Motor neuron (in vitro differentiated cells): ENCODE data around the gene RGS9. TPM values are rescaled to one million over a fixed set of nuclear protein-coding genes. Genes with fewer than 3 reads are reported as not detected.

Experiments used
- ATAC-seq, 8 experiments: fragments of 200-7000 bp; cut with Tn5 transposase; replicated peaks in 6 of 8; 2 replicates each; pipeline ENCODE4 v1.8.0; 2021; ENCODE audit warnings: mild to moderate bottlenecking in 8 of 8, moderate library complexity in 8 of 8
- H3K27ac ChIP-seq, 2 donors: fragments of 250-450 bp; sonication (Bioruptor Pico); 2 replicates each; pipeline ENCODE4 v1.9.0; 2021; ENCODE audit warnings: antibody characterized with exemption in 2 of 2, mild to moderate bottlenecking in 2 of 2, moderate library complexity in 1 of 2
- H3K4me1 ChIP-seq, 2 donors: fragments of 250-450 bp; sonication (Bioruptor Pico); replicated peaks in 1 of 2; 2 replicates each; pipeline ENCODE4 v1.6.1; 2021; ENCODE audit warnings: antibody characterized with exemption in 2 of 2, mild to moderate bottlenecking in 2 of 2, moderate library complexity in 1 of 2
- H3K4me3 ChIP-seq, 5 donors: fragments of 250-450 bp; sonication (Bioruptor Pico); 2 replicates each; pipeline ENCODE4 v1.9.0; 2021; ENCODE audit warnings: antibody characterized with exemption in 5 of 5, mild to moderate bottlenecking in 5 of 5, moderate library complexity in 4 of 5
- WGBS, 10 experiments: fragments of 450-650 bp; shearing (Covaris generic); methylation state at CpG; one replicate each; pipeline ENCODE4 v1.0.0; 2022; 5-methylcytosine and 5-hydroxymethylcytosine counted together
- in situ Hi-C, 9 experiments: fragments of 400-800 bp; cut with MboI; loops; one replicate each; pipeline ENCODE4 v1.15.0; 2021; ENCODE audit warnings: low sequenced_read_pairs in 9 of 9, low pct_unique_long_range_greater_than_20kb in 2 of 9; ENCODE audit not compliant: unreplicated experiment in 9 of 9
- total RNA-seq, 8 experiments: library from RNA; unstranded; fragments of 300-600 nt; gene quantifications; 2 replicates each; pipeline versions ENCODE4 v1.2.3 to v1.2.4, GENCODE V29; 2022

RGS9 gene
- total RNA-seq, 8 experiments from 2014 or later, result 0.46 to 52.0 (median 4.5) TPM

GRCh38 chr17:65121916-65122806, 15.0 kb upstream of the RGS9 start:
- H3K4me3 ChIP-seq, result peak overlapping the region; percentile 35 to 68 (median 46)
- H3K4me1 ChIP-seq, result peaks cover 4 to 6% of the 10 kb centered on the region in 2 donors
- H3K27ac ChIP-seq, result no peak overlapping the region
- in situ Hi-C loops, result no loop called here
- 43 to 98% (median 85%) methylated on average over 3 to 10 of the region's 12 CpGs for WGBS, 10 experiments
- ATAC-seq, result no peak

DNA sequence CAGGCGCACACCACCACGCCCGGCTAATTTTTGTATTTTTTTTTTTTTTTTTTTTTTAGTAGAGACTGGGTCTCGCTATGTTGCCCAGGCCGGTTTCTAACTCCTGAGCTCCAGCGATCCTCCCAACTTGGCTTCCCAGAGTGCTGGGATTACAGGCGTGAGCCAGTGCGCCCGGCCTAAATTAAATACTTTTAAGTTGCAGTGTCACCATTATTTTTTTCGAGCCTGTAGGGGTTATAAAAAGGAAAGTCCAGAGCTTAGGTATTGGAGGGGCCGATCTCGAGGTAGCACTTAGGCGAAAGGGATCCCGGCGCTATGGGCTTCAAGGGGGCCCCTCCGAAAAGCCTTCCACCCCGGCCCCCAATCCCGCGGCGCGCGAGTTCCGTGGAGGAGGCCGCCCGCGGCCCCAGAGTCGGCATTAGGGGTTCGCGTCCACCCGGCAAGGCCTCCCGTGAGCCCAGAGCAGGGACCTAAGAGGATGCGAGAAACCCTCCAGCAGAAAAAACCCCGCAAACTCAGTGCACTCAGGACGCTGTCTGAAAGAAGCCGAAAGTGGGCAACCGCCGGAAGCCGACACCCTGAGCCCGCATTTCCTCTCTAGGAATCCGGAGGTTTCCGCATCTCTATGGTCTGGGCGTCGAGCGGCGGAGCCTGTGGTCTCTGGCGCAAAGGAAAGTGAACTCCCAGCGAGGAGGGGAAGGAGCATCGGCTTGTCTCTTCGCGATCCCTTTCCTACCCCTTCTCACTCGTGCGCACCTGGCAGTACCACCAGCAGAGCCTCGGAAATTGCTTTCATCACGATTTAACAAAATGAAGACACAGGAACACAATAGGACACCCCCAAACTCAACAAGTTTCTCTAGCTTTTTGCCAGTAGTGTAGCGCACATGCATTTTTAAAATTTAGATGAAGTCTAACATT, 14.1 kb upstream of the RGS9 start:
- Histone ChIP-seq H3K4me1 (peaks cover 4 to 6% of the 10 kb centered on the region in 2 donors), H3K27ac (peak overlapping the region in 1 of 2 donors; percentile 92), H3K4me3 (peak overlapping the region; percentile 35 to 68 (median 46))
- WGBS, 10 experiments, result 2 to 52% (median 13%) methylated on average over 3 to 20 of the region's 55 CpGs
- in situ Hi-C loops, result no loop called here
- ATAC-seq, result peak; percentile 61 to 97 (median 96)

DNA sequence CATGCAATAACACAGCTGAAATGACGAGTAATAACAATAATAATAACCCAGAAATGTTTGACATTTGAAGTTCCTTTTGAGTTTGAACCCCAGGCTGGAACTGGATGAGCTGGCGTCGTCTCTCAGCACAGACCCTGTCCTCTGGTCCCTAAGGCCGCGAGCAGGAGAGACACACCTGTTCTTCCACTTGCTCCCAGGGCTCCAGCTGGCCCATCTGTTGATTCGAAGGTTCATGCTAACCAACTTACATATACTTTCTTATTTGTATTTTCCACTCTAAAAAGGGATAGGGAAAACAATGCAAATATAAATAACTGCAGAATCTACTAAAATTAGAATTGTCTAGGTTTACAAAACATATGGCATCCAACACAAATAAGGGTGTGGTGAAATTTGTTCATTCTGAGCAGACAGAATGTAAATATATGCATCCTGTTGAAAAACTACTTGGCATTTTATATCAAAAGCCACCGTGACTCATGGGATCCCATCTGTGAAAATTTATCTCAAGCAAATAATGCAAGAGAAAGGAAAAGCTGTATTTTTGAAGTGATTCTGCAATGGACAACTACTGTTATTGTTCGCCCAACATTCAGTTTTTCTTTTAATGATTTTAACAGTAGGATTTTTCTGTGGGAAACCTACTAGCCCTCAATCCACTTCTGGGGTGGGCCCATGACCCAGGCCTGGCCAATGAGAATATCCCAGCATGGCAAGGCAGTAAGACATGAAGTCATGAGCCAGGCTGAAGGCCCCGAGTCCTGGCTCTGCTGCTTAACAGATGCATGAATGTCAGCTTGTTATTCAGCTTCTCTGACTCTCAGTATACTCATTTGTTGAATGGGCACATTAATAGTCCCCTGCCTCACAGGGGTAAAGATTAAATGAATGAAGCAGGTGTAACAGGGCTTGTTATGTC, 13.2 kb upstream of the RGS9 start:
- Histone ChIP-seq H3K4me1 (peaks cover 4 to 6% of the 10 kb centered on the region in 2 donors), H3K4me3 (peak overlapping the region in 3 of 5 donors; percentile 44 to 68 (median 48)), H3K27ac (no peak overlapping the region)
- WGBS, 10 experiments, result 0 to 93% (median 78%) methylated on average over 2 to 6 of the region's 9 CpGs
- ATAC-seq, result peak in 7 of 8 experiments; percentile 5 to 65 (median 21)
- in situ Hi-C loops, result no loop called here

DNA sequence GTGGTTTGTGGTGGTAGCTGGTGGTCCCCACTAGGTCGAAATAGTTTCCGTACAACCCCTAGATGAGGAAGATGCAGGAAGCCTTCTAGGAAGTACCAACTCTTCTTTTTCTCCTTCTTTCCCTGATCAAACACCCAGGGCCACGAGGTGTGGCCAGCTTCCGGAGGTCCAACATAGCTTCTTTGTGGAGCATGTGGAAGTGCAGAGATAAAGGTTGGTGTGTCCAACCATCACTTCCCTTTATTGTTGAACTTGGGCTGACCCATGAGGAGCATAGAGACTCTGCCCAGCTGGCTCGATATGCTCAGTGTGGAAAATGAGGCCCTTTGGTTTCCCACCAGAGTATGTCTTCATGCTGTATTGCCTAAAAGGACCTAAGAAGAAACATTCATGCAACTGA, 6.3 kb upstream of the RGS9 start:
- in situ Hi-C loops, result no loop called here
- WGBS, 10 experiments, result 40 to 100% (median 75%) methylated on average over 1 to 5 of the region's 5 CpGs; no CpG with 5 or more reads in 3 of the 10 experiments
- no peak for ATAC-seq
- no peaks in the 10 kb centered on the region for H3K4me1 ChIP-seq
- H3K27ac ChIP-seq, result no peak overlapping the region
- H3K4me3 ChIP-seq, result no peak overlapping the region

- Histone ChIP-seq H3K4me3 (no peak overlapping the region), H3K27ac (no peak overlapping the region), H3K4me1 (no peaks in the 10 kb centered on the region)
- in situ Hi-C loops, result no loop called here
- 50 to 80% (median 60%) methylated on average over 1 to 5 of the region's 6 CpGs; no CpG with 5 or more reads in 3 of the 10 experiments for WGBS, 10 experiments
- ATAC-seq, result no peak
Measured at GRCh38 chr17:65131240-65131639, 5.9 kb upstream of the RGS9 start.

DNA sequence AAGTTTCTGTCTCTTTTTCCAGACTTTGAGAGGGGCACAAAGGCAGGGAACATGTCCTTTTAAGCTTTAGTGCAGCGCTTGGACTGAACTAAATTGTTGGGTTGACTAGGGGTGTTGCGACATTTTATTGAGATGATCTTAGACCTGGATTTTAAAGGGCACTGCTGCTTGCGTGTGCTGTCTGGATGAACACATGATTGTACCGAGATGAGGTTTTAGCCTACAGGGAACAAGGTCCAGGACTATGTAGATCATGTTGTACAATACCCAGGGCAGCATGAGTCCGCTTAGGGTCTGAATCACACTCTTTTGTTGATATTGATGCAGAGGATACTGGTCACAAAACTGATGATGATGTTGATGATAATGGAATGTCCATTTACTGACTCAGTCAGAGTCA, 5.2 kb upstream of the RGS9 start:
- H3K4me1 ChIP-seq, result no peaks in the 10 kb centered on the region
- in situ Hi-C loops, result no loop called here
- no peak overlapping the region for H3K27ac ChIP-seq
- no peak for ATAC-seq
- WGBS, 10 experiments, result 17 to 100% (median 83%) methylated on average over 1 to 5 of the region's 5 CpGs; no CpG with 5 or more reads in 3 of the 10 experiments
- no peak overlapping the region for H3K4me3 ChIP-seq

- in situ Hi-C loops, result no loop called here
- Histone ChIP-seq H3K4me1 (peaks cover 9 to 11% of the 10 kb centered on the region in 2 donors), H3K27ac (no peak overlapping the region), H3K4me3 (no peak overlapping the region)
- ATAC-seq, result no peak
- 72 to 100% (median 86%) methylated on average over 1 to 2 of the region's 2 CpGs; no CpG with 5 or more reads in 1 of the 10 experiments for WGBS, 10 experiments
Measured at GRCh38 chr17:65134035-65134434, 3.1 kb upstream of the RGS9 start.

DNA sequence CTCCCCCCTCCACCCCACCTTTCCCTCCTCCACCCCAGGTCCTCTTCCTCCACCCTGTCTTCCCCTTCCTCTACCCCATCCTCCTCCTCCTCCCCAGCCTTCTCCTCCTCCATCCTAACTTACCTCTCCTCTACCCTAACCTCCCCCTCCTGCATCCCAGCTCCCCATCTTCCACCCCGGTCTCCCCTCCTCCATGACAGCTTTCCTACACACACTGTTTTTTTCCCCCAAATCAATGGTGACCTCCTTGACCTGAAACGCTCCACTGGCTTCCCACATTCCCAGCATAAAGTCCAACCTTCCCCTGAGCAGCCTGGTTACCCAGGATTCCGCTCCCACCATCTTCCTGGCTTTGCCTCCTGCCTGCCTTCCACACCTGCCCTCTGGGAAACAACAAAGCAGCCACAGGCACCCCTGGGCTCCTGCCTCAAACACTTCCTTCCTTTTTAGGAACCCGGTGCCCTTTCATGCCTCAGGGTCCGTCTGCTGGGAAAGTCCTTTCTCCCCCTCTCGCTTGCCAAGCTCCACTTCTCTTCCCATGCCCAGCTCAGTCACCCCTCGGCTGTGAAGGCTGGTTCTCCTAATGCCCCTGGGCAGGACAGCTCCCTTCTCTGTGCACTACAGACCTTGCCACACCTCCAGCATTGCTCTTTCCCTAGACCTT, 2.1 kb downstream of the RGS9 start:
- Histone ChIP-seq H3K4me1 (peaks cover 17 to 21% of the 10 kb centered on the region in 2 donors), H3K27ac (no peak overlapping the region), H3K4me3 (no peak overlapping the region)
- WGBS, 10 experiments, result 7 to 100% (median 68%) methylated on average over 1 to 5 of the region's 7 CpGs; no CpG with 5 or more reads in 2 of the 10 experiments
- in situ Hi-C loops, result no loop called here
- ATAC-seq, result no peak

- Histone ChIP-seq H3K27ac (no peak overlapping the region), H3K4me1 (peaks cover 26% of the 10 kb centered on the region in 2 donors), H3K4me3 (no peak overlapping the region)
- WGBS, 10 experiments, result 14 to 100% (median 80%) methylated on average over 1 to 2 of the region's 2 CpGs; no CpG with 5 or more reads in 3 of the 10 experiments
- no peak for ATAC-seq
- in situ Hi-C loops, result no loop called here
Measured at GRCh38 chr17:65142247-65142646, 5.1 kb downstream of the RGS9 start.

- Histone ChIP-seq H3K4me3 (no peak overlapping the region), H3K4me1 (peaks cover 16 to 21% of the 10 kb centered on the region in 2 donors), H3K27ac (peak overlapping the region in 1 of 2 donors; percentile 35)
- in situ Hi-C loops, result no loop called here
- WGBS, 10 experiments, result 0 to 70% (median 57%) methylated on average over 1 to 11 of the region's 21 CpGs
- peak in 5 of 8 experiments; percentile 54 to 71 (median 64) for ATAC-seq
Measured at GRCh38 chr17:65143889-65144604, 6.9 kb downstream of the RGS9 start.

- 0 to 93% (median 73%) methylated on average over 1 to 9 of the region's 11 CpGs for WGBS, 10 experiments
- no peak for ATAC-seq
- in situ Hi-C loops, result no loop called here
- H3K27ac ChIP-seq, result no peak overlapping the region
- H3K4me1 ChIP-seq, result peaks cover 11 to 18% of the 10 kb centered on the region in 2 donors
- H3K4me3 ChIP-seq, result no peak overlapping the region
Measured at GRCh38 chr17:65145743-65146142, 8.6 kb downstream of the RGS9 start.
